ENCODE results near the gene PLD6. TPM values are rescaled to one million over a fixed set of nuclear protein-coding genes. Genes with fewer than 3 reads are reported as not detected.

PLD6 gene
- total and polyA plus RNA-seq, 12 donors: 3.7 to 16.3 (median 7.9) TPM

GRCh38 chr17:17221329-17221728 lies 15.2 kb upstream of the PLD6 start:
- H3K27ac ChIP-seq: no peak overlapping the region
- DNase-seq: no peak
- no peak for TF ChIP-seq CTCF (IDR thresholded peaks at IDR 0.05)
- intact Hi-C loops (cut with DNase I): loop anchor here in 1 of 10 donors (5.0 kb wide), 1 partner anchor 909 kb away; no protein-coding TSS in a partner anchor
- ATAC-seq: no peak
- H3K4me3 ChIP-seq: no peak overlapping the region
- 94 to 95% methylated on average over 22 of the region's 22 CpGs for WGBS, 2 donors
- H3K36me3 ChIP-seq: peaks cover 0 to 100% (median 91%) of the 10 kb centered on the region in 9 donors
- no peaks in the 10 kb centered on the region for H3K9me3 ChIP-seq
- H3K27me3 ChIP-seq: no peaks in the 10 kb centered on the region
- no peaks in the 10 kb centered on the region for H3K4me1 ChIP-seq

- no peaks in the 10 kb centered on the region for H3K9me3 ChIP-seq
- H3K36me3 ChIP-seq: peaks cover 0 to 100% (median 90%) of the 10 kb centered on the region in 9 donors
- no peak overlapping the region for H3K4me3 ChIP-seq
- no peaks in the 10 kb centered on the region for H3K27me3 ChIP-seq
- ATAC-seq (no peak), DNase-seq (no peak)
- no peaks in the 10 kb centered on the region for H3K4me1 ChIP-seq
- no peak for TF ChIP-seq CTCF (IDR thresholded peaks at IDR 0.05)
- intact Hi-C loops (cut with DNase I): loop anchor here in 1 of 10 donors (5.0 kb wide), 1 partner anchor 908 kb away; no protein-coding TSS in a partner anchor
- no peak overlapping the region for H3K27ac ChIP-seq
- WGBS, 2 donors: 92 to 98% methylated on average over 8 of the region's 8 CpGs
Observed at GRCh38 chr17:17220529-17220928, 14.4 kb upstream of the PLD6 start.

- H3K27ac ChIP-seq: no peak overlapping the region
- H3K27me3 ChIP-seq: no peaks in the 10 kb centered on the region
- intact Hi-C loops (cut with DNase I): no loop called here
- WGBS, 2 donors: 88 to 97% methylated on average over 3 of the region's 3 CpGs
- TF ChIP-seq CTCF (IDR thresholded peaks at IDR 0.05): no peak
- no peak for DNase-seq
- no peak overlapping the region for H3K4me3 ChIP-seq
- peaks cover 0 to 5% (median 0%) of the 10 kb centered on the region in 9 donors for H3K4me1 ChIP-seq
- no peaks in the 10 kb centered on the region for H3K9me3 ChIP-seq
- no peak for ATAC-seq
- H3K36me3 ChIP-seq: peaks cover 6 to 100% (median 87%) of the 10 kb centered on the region in 9 donors
Observed at GRCh38 chr17:17217995-17218394, 11.9 kb upstream of the PLD6 start.

- H3K4me1 ChIP-seq: peaks cover 0 to 5% (median 0%) of the 10 kb centered on the region in 9 donors
- no peak overlapping the region for H3K4me3 ChIP-seq
- peaks cover 6 to 100% (median 79%) of the 10 kb centered on the region in 9 donors for H3K36me3 ChIP-seq
- TF ChIP-seq CTCF (IDR thresholded peaks at IDR 0.05): no peak
- no peaks in the 10 kb centered on the region for H3K9me3 ChIP-seq
- intact Hi-C loops (cut with DNase I): no loop called here
- WGBS, 2 donors: 82 to 83% methylated on average over 16 of the region's 16 CpGs
- H3K27me3 ChIP-seq: no peaks in the 10 kb centered on the region
- ATAC-seq (no peak), DNase-seq (no peak)
- H3K27ac ChIP-seq: no peak overlapping the region
Observed at GRCh38 chr17:17216776-17217175, 10.6 kb upstream of the PLD6 start.

All from heart right ventricle (tissue), 16 donors.